PC-9 (cell line): Measurements from ENCODE around the gene GSTCD. TPM values are rescaled to one million over a fixed set of nuclear protein-coding genes. Genes with fewer than 3 reads are reported as not detected.

Experiments used
- BruUV-seq: library from RNA; stranded (reverse); fragments of 400-500 nt; replicated peaks from 2 replicates; lab custom pipeline; 2021; lab: Mats Ljungman, UMichigan
- CTCF ChIA-PET: fragments of 300-600 bp; sonication (Branson Sonifier 250); formaldehyde crosslinking; loops from one replicate; lab custom pipeline; 2022; ENCODE audit warnings: antibody characterized with exemption; lab: Charles Lee
- POLR2A ChIA-PET: fragments of 300-600 bp; sonication (Branson Sonifier 250); formaldehyde crosslinking; loops from one replicate; lab custom pipeline; 2022; ENCODE audit warnings: antibody characterized with exemption; ENCODE audit not compliant: unreplicated experiment; lab: Charles Lee
- DNase-seq, 2 experiments: peaks; one replicate each; pipeline versions ENCODE4 v3.0.0 to v3.0.0-alpha.2; 2015 to 2022; ENCODE audit warnings: mixed read lengths in 1 of 2
- H2AFZ ChIP-seq: fragments of 200-600 bp; sonication (generic); 2 replicates; pipeline ENCODE4 v1.8.1; 2017; ENCODE audit warnings: antibody characterized with exemption
- H3F3A ChIP-seq: fragments of 200-600 bp; sonication (generic); 2 replicates; pipeline ENCODE4 v1.8.1; 2017; ENCODE audit warnings: antibody characterized with exemption, mild to moderate bottlenecking, low read depth; ENCODE audit not compliant: insufficient read depth
- H3K27ac ChIP-seq: fragments of 200-600 bp; sonication (generic); 2 replicates; pipeline ENCODE4 v1.6.1; 2016; ENCODE audit warnings: mixed run types
- H3K27me3 ChIP-seq: fragments of 200-600 bp; sonication (generic); 2 replicates; pipeline ENCODE4 v1.6.1; 2016; ENCODE audit warnings: low read depth, mixed run types; ENCODE audit not compliant: insufficient read depth
- H3K36me3 ChIP-seq: fragments of 200-600 bp; sonication (generic); 2 replicates; pipeline ENCODE4 v1.6.1; 2016; ENCODE audit warnings: low read depth, mixed run types
- H3K4me1 ChIP-seq: fragments of 200-600 bp; sonication (generic); replicated peaks from 2 replicates; pipeline ENCODE4 v1.6.1; 2016; ENCODE audit warnings: mixed run types; ENCODE audit not compliant: insufficient read depth
- H3K4me2 ChIP-seq: fragments of 200-600 bp; sonication (generic); 2 replicates; pipeline ENCODE4 v1.6.1; 2017; ENCODE audit warnings: mixed run types
- H3K4me3 ChIP-seq: fragments of 200-600 bp; sonication (generic); 2 replicates; pipeline ENCODE4 v1.6.1; 2016; ENCODE audit warnings: mixed run types
- H3K79me2 ChIP-seq: fragments of 200-600 bp; sonication (generic); 2 replicates; pipeline ENCODE4 v1.6.1; 2017; ENCODE audit warnings: low read depth, mixed run types
- H3K9me2 ChIP-seq: fragments of 200-600 bp; sonication (generic); 2 replicates; pipeline ENCODE4 v1.8.1; 2017; ENCODE audit warnings: mild to moderate bottlenecking; ENCODE audit not compliant: insufficient read depth
- H3K9me3 ChIP-seq: fragments of 200-600 bp; sonication (generic); 2 replicates; pipeline ENCODE4 v1.8.1; 2016; ENCODE audit warnings: low read depth; ENCODE audit not compliant: insufficient read depth
- H4K20me1 ChIP-seq: fragments of 200-600 bp; sonication (generic); 2 replicates; pipeline ENCODE4 v1.8.1; 2017; ENCODE audit not compliant: insufficient read depth
- CTCF ChIP-seq: fragments of 200-600 bp; sonication (generic); conservative IDR thresholded peaks from 2 replicates; pipeline ENCODE4 v1.6.1; 2017; ENCODE audit warnings: mixed run types, antibody characterized with exemption, mild to moderate bottlenecking, moderate library complexity
- EZH2 ChIP-seq: fragments of 200-600 bp; sonication (generic); IDR thresholded peaks from 2 replicates; pipeline ENCODE4 v1.8.0; 2017; ENCODE audit warnings: antibody characterized with exemption, low read depth
- intact Hi-C: fragments of 100-400 bp; cut with micrococcal nuclease; formaldehyde crosslinking; loops from one replicate; pipeline ENCODE4 v1.10.0; 2022; ENCODE audit not compliant: unreplicated experiment
- total RNA-seq: library from RNA; stranded (reverse); gene quantifications from 2 replicates; pipeline ENCODE4 v1.2.3, GENCODE V29; 2021

GSTCD gene
- total RNA-seq, 1 experiment from 2014 or later: 11.4 TPM

GRCh38 chr4:105837037-105837436, 128.5 kb downstream of the GSTCD start:
- Histone ChIP-seq H3K27me3 (no peaks in the 10 kb centered on the region), H3K79me2 (no peaks in the 10 kb centered on the region), H3F3A (no peaks in the 10 kb centered on the region), H3K36me3 (no peaks in the 10 kb centered on the region), H2AFZ (no peak overlapping the region), H3K4me1 (no peaks in the 10 kb centered on the region), H3K9me3 (no peaks in the 10 kb centered on the region), H3K27ac (no peak overlapping the region), H3K4me2 (no peak overlapping the region), H4K20me1 (no peaks in the 10 kb centered on the region), H3K4me3 (no peak overlapping the region), H3K9me2 (no peaks in the 10 kb centered on the region)
- intact Hi-C loops: no loop called here
- TF ChIP-seq EZH2 (no peak), CTCF (no peak)
- ChIA-PET POLR2A (no interaction called here), CTCF (no interaction called here)
- no peak for DNase-seq
- BruUV-seq: no TSS peak

- TF ChIP-seq EZH2 (no peak), CTCF (no peak)
- Histone ChIP-seq H3F3A (no peaks in the 10 kb centered on the region), H3K27ac (no peak overlapping the region), H4K20me1 (no peaks in the 10 kb centered on the region), H3K79me2 (no peaks in the 10 kb centered on the region), H3K27me3 (no peaks in the 10 kb centered on the region), H3K4me2 (no peak overlapping the region), H2AFZ (no peak overlapping the region), H3K9me3 (no peaks in the 10 kb centered on the region), H3K4me1 (no peaks in the 10 kb centered on the region), H3K36me3 (no peaks in the 10 kb centered on the region), H3K4me3 (no peak overlapping the region), H3K9me2 (no peaks in the 10 kb centered on the region)
- ChIA-PET POLR2A (no interaction called here), CTCF (no interaction called here)
- no TSS peak for BruUV-seq
- DNase-seq: no peak
- intact Hi-C loops: no loop called here
Measured at GRCh38 chr4:105838082-105838481, 129.5 kb downstream of the GSTCD start.

GRCh38 chr4:105840426-105841174, 132.0 kb downstream of the GSTCD start:
- Histone ChIP-seq H3K9me3 (no peaks in the 10 kb centered on the region), H3K4me2 (no peak overlapping the region), H3K4me3 (no peak overlapping the region), H3K36me3 (no peaks in the 10 kb centered on the region), H2AFZ (no peak overlapping the region), H3K79me2 (no peaks in the 10 kb centered on the region), H3K9me2 (no peaks in the 10 kb centered on the region), H3F3A (no peaks in the 10 kb centered on the region), H4K20me1 (no peaks in the 10 kb centered on the region), H3K4me1 (no peaks in the 10 kb centered on the region), H3K27me3 (no peaks in the 10 kb centered on the region), H3K27ac (no peak overlapping the region)
- TF ChIP-seq EZH2: no peak
- no peak for TF ChIP-seq CTCF
- POLR2A ChIA-PET: no interaction called here
- intact Hi-C loops: no loop called here
- no peak for DNase-seq
- no TSS peak for BruUV-seq
- CTCF ChIA-PET: no interaction called here
